ENCODE measurements around the gene KPNA3. TPM values are rescaled to one million over a fixed set of nuclear protein-coding genes. Genes with fewer than 3 reads are reported as not detected.

The KPNA3 gene
- total and polyA plus RNA-seq, 2 experiments from 2014 or later, result 29.8 to 36.4 TPM

GRCh38 chr13:49783865-49784264, 8.6 kb downstream of the KPNA3 start:
- Histone ChIP-seq H3K36me3 (ENCODE audit: low read depth) (no peaks in the 10 kb centered on the region), H3K4me1 (ENCODE audit: insufficient read depth) (no peaks in the 10 kb centered on the region), H2AFZ (no peak overlapping the region), H3K4me3 (no peak overlapping the region), H3K4me2 (ENCODE audit: unreplicated experiment) (no peak overlapping the region), H3K79me2 (ENCODE audit: insufficient read depth) (peaks cover 100% of the 10 kb centered on the region), H3K27me3 (replicated peaks; ENCODE audit: insufficient read depth) (no peaks in the 10 kb centered on the region), H3F3A (ENCODE audit: insufficient read depth) (no peaks in the 10 kb centered on the region), H3K9me2 (ENCODE audit: insufficient read depth) (no peaks in the 10 kb centered on the region), H4K20me1 (ENCODE audit: insufficient read depth) (no peaks in the 10 kb centered on the region), H3K27ac (no peak overlapping the region), H3K9ac (no peak overlapping the region), H3K9me3 (ENCODE audit: low read depth) (no peaks in the 10 kb centered on the region)
- WGBS, 2 experiments (ENCODE audit: low coverage in 1 of 2, low lambda C conversion rate in 2 of 2, missing lambda C conversion rate in 2 of 2), result 98% methylated on average over 4 of the region's 4 CpGs
- no peak for TF ChIP-seq EZH2 (IDR thresholded peaks at IDR 0.05; ENCODE audit: insufficient read depth, poor library complexity, severe bottlenecking)
- TF ChIP-seq EZH2phosphoT487 (IDR thresholded peaks at IDR 0.05; ENCODE audit: insufficient read depth, low read depth), result no peak
- in situ Hi-C loops (cut with MboI), result no loop called here
- no peak for DNase-seq

GRCh38 chr13:49782784-49783183, 9.7 kb downstream of the KPNA3 start:
- WGBS, 2 experiments (ENCODE audit: low coverage in 1 of 2, low lambda C conversion rate in 2 of 2, missing lambda C conversion rate in 2 of 2), result 97 to 100% methylated on average over 2 of the region's 2 CpGs

GRCh38 chr13:49781806-49782205, 10.7 kb downstream of the KPNA3 start:
- Histone ChIP-seq H3K27ac (no peak overlapping the region), H2AFZ (no peak overlapping the region), H3K4me2 (ENCODE audit: unreplicated experiment) (no peak overlapping the region), H3K79me2 (ENCODE audit: insufficient read depth) (peaks cover 100% of the 10 kb centered on the region), H4K20me1 (ENCODE audit: insufficient read depth) (no peaks in the 10 kb centered on the region; the same call in 1 of the 2 replicates), H3F3A (ENCODE audit: insufficient read depth) (peaks cover 13% of the 10 kb centered on the region; the same call in 1 of the 2 replicates), H3K36me3 (ENCODE audit: low read depth) (no peaks in the 10 kb centered on the region), H3K4me3 (no peak overlapping the region), H3K9me3 (ENCODE audit: low read depth) (no peaks in the 10 kb centered on the region), H3K27me3 (replicated peaks; ENCODE audit: insufficient read depth) (no peaks in the 10 kb centered on the region), H3K9ac (no peak overlapping the region), H3K4me1 (ENCODE audit: insufficient read depth) (peaks cover 6% of the 10 kb centered on the region), H3K9me2 (ENCODE audit: insufficient read depth) (no peaks in the 10 kb centered on the region)
- no peak for TF ChIP-seq EZH2phosphoT487 (IDR thresholded peaks at IDR 0.05; ENCODE audit: insufficient read depth, low read depth)
- TF ChIP-seq EZH2 (IDR thresholded peaks at IDR 0.05; ENCODE audit: insufficient read depth, poor library complexity, severe bottlenecking), result no peak
- WGBS, 2 experiments (ENCODE audit: low coverage in 1 of 2, low lambda C conversion rate in 2 of 2, missing lambda C conversion rate in 2 of 2), result 95 to 97% methylated on average over 3 of the region's 3 CpGs
- in situ Hi-C loops (cut with MboI), result no loop called here
- no peak for DNase-seq

More at GRCh38 chr13:49782784-49783183, 9.7 kb downstream of the KPNA3 start:
- H4K20me1 ChIP-seq (ENCODE audit: insufficient read depth), result no peaks in the 10 kb centered on the region; the same call in 1 of the 2 replicates
- no peak overlapping the region for H3K4me3 ChIP-seq
- no peak overlapping the region for H2AFZ ChIP-seq
- no peaks in the 10 kb centered on the region for H3K9me3 ChIP-seq (ENCODE audit: low read depth)
- H3K4me1 ChIP-seq (ENCODE audit: insufficient read depth), result no peaks in the 10 kb centered on the region
- H3K9me2 ChIP-seq (ENCODE audit: insufficient read depth), result no peaks in the 10 kb centered on the region
- H3F3A ChIP-seq (ENCODE audit: insufficient read depth), result peaks cover 6% of the 10 kb centered on the region; the same call in 1 of the 2 replicates
- H3K27me3 ChIP-seq (replicated peaks; ENCODE audit: insufficient read depth), result no peaks in the 10 kb centered on the region
- no peak overlapping the region for H3K4me2 ChIP-seq (ENCODE audit: unreplicated experiment)
- no peaks in the 10 kb centered on the region for H3K36me3 ChIP-seq (ENCODE audit: low read depth)
- no peak overlapping the region for H3K27ac ChIP-seq
- no peak for TF ChIP-seq EZH2phosphoT487 (IDR thresholded peaks at IDR 0.05; ENCODE audit: insufficient read depth, low read depth)
- no peak for TF ChIP-seq EZH2 (IDR thresholded peaks at IDR 0.05; ENCODE audit: insufficient read depth, poor library complexity, severe bottlenecking)
- in situ Hi-C loops (cut with MboI), result no loop called here
- H3K9ac ChIP-seq, result no peak overlapping the region
- H3K79me2 ChIP-seq (ENCODE audit: insufficient read depth), result peaks cover 100% of the 10 kb centered on the region
- no peak for DNase-seq

- DNase-seq, result no peak
- Histone ChIP-seq H3K4me1 (ENCODE audit: insufficient read depth) (peaks cover 15% of the 10 kb centered on the region), H3K9me3 (ENCODE audit: low read depth) (no peaks in the 10 kb centered on the region), H3F3A (ENCODE audit: insufficient read depth) (peaks cover 16% of the 10 kb centered on the region; the same call in 1 of the 2 replicates), H3K27ac (no peak overlapping the region), H2AFZ (no peak overlapping the region), H3K9me2 (ENCODE audit: insufficient read depth) (no peaks in the 10 kb centered on the region), H4K20me1 (ENCODE audit: insufficient read depth) (no peaks in the 10 kb centered on the region; the same call in 1 of the 2 replicates), H3K79me2 (ENCODE audit: insufficient read depth) (peaks cover 100% of the 10 kb centered on the region), H3K36me3 (ENCODE audit: low read depth) (no peaks in the 10 kb centered on the region), H3K4me2 (ENCODE audit: unreplicated experiment) (no peak overlapping the region), H3K27me3 (replicated peaks; ENCODE audit: insufficient read depth) (no peaks in the 10 kb centered on the region), H3K4me3 (no peak overlapping the region), H3K9ac (no peak overlapping the region)
- TF ChIP-seq EZH2 (IDR thresholded peaks at IDR 0.05; ENCODE audit: insufficient read depth, poor library complexity, severe bottlenecking) (no peak), EZH2phosphoT487 (IDR thresholded peaks at IDR 0.05; ENCODE audit: insufficient read depth, low read depth) (no peak)
- in situ Hi-C loops (cut with MboI), result no loop called here
Measured at GRCh38 chr13:49779721-49780120, 12.8 kb downstream of the KPNA3 start.

Data from GM23248 (cell line).